ENCODE data around the gene PSMC1.
A peak's percentile ranks its signal among the peaks of the same experiment; 100 is the strongest.
"Not testable (repeated sequence)": the region's sequence is repeated elsewhere in the genome, so short reads cannot be mapped to it uniquely, and the experiment has no call there.

PSMC1 gene

DNA sequence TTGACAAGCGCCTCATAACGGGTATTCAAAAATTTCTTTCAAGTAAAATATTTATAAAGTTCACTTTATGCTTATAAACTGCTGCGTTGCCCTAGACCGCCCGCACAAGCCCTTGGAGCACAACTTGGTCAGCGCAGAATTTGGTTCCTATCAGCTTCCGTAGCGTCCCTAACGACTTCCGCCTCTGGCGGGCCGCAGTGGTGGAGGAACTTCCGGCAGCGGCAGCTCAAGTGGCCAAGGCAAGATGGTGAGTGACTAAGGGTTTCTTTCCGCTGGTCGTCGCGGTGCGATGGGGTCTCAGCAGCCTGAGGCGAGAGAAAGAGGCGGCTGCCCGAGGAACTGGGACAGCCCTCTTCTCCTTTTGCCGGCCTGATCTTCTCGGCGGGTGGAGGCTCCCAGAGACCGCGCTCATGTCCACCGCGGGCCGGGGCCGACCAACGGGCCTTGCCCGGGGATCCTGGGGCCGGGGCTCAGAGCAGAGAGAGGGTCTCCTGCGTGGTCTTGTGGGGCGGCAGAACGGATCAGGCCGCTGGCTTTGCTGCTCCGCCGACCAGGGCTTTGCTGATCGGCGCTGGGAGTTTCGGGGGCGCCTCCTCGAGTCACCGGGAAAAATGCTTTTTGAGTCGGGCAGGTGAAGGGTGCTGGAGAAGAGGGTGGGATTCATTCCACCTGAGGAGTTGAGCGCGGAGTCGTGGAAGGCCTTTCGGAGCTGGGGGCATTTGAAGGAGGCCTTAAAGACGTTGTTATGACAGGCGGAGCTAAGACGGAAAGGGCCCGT is at the start of gene PSMC1:
Gene PSMC1, plus strand, starts transcription at position 200 of the 778 bp plus-strand sequence. Its CDS starts 45 bp downstream, at position 245.
- peak; percentile 29 for DNase-seq

- DNase-seq, result no peak
Observed at GRCh38 chr14:90213099-90213748, 43.1 kb upstream of the PSMC1 start.

DNA sequence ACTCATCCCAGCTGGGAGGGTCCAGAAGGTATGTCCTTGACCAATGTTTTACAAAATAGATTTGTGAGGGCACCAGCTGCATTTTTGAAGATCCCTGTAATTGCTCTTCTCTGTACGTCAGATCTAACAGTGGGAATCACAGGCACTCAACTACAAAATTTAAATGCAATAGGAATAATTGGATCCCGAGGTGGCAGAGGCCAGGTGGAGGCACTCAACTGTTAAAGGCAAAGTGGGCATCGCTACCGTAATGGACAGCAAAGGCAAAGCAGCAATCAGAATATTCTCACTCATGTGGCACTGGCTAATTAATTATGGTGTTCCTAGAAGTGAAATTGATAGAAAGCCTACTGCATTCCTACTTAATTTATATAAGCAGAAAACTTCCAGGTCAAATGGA is 27.9 kb upstream of the PSMC1 start:
- no peak for DNase-seq

DNA sequence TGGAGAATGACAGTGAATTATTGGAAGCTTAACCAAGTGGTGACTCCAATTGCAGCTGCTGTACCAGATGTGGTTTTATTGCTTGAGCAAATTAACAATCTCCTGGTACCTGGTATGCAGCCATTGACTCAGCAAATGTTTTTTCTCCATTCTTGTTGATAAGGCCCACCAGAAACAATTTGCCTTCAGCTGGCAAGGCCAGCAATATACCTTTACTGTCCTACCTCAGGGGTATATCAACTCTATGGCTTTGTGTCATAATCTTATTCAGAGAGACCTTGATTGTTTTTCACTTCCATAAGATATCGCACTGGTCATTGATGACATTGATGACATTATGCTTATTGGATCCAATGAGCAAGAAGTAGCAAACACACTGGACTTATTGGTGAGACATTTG is 26.4 kb upstream of the PSMC1 start:
- DNase-seq, result not testable (repeated sequence)

DNA sequence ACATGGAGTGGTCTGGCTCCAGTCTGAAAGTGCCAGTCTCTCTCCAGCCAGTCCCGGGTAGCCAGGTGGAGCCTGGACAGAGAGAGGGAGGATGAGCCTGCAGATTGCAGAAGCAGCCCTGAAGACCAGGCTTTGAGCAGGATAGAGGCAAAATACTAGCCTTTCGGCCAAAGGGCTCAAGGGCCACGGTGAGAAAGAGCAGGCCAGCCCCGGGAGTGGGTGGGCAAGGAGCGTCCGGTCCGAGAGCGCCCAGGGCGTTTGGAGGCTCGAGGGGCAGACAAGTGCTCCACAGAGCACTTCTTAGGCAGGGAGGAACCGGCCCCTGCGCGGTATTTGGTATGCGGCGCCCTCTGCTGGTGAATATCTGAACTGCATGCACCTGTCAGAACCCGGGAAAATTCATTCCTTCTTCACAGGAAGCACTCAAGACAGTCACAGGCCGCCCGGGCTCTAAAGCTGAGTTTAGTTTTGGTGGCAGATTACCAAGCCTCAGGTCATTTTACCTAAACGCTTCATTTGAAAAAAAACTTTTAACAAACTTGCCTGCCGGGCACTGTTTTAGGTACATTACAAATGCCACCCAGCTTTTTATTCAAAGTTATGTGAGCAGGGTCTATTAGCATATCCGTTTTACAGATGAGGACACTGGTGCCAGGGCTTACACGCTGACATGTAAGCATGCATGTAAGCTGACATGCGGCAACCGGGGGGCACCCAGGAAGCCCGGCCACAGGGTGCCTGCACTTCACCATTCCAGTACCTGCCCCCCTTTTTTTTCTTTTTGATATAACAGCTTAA is 21.0 kb upstream of the PSMC1 start:
- DNase-seq, result peak; percentile 17

DNA sequence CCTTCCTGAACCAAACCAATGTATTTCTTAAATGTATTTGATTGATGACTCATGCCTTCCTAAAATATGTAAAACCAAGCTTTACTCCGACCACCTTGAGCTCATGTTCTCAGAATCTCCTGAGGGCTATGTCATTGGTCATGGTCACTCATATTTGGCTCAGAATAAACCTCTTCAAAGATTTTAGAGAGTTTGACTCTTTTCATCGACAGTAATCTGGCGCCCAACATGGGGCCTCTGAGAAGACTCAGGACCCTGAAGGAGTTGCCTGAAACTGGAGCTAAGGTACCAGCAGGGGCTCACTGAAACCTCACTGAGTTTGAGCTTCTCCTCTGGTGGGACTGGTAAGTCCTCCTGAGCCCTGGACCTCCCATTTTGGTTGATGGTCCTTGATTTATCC is 17.2 kb upstream of the PSMC1 start:
- no peak for DNase-seq

GRCh38 chr14:90242444-90242843 is 13.9 kb upstream of the PSMC1 start:
- no peak for DNase-seq

- DNase-seq, result no peak
Observed at GRCh38 chr14:90246936-90247335, 9.4 kb upstream of the PSMC1 start.

DNA sequence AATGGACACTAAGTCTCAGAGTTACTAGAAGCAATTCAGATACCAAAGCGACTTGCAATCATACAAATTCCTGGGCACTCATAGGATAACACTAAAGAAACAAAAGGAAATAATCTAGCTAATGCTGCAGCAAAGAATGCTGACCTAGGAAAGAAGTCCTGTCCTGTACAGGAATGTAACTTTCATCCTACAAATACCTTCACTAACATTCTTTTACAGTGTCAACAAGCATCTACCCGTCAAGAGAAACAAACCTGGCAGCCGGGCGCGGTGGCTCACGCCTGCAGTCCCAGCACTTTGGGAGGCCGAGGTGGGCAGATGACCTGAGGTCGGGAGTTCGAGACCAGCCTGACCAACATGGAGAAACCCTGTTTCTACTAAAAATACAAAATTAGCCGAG is 8.9 kb upstream of the PSMC1 start:
- not testable (repeated sequence) for DNase-seq

DNA sequence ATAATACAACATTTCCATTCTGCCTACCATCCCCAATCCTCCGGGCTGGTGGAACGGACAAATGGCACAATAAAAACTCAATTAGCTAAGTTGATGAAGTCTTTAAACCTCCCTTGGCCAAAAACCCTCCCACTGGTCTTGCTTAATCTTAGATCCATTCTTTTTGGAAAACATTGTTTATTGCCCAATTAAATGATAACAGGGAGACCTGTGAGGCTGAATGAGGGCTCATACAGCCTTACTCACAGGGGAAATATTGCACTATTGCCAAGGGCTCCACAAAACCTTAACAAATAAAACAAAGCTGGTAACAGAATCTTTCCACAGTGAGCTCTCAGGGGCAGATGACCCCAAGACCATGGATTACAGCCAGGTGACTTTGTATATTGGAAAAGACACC is 7.8 kb upstream of the PSMC1 start:
- no peak for DNase-seq

- no peak for DNase-seq
Observed at GRCh38 chr14:90253826-90254225, 2.5 kb upstream of the PSMC1 start.

DNA sequence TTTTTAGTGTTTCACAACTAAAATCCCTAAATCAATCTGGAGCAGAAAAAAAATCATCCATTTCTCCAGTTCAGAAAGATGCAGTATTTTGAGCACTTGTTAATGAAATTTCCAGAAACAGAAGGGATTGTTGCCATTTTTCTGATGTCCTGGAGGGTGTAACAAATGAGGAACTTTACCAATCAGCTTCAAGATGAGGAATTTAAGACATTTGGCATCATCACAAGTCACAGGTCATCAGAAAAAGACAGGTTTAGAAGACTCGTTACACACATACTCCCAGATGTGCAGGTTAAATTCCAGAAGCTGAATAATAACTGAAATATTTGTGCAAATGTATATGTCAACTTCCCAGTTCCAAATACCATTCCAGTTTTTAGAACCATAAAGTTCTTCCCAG is 482 bp upstream of the PSMC1 start:
- no peak for DNase-seq

- no peak for DNase-seq
Observed at GRCh38 chr14:90263748-90264449, 7.5 kb downstream of the PSMC1 start.

GRCh38 chr14:90266441-90267154 is 10.2 kb downstream of the PSMC1 start:
- DNase-seq, result no peak

GRCh38 chr14:90268420-90268819 is 12.1 kb downstream of the PSMC1 start:
- DNase-seq, result no peak

- DNase-seq, result no peak
Observed at GRCh38 chr14:90272523-90272922, 16.2 kb downstream of the PSMC1 start.

DNA sequence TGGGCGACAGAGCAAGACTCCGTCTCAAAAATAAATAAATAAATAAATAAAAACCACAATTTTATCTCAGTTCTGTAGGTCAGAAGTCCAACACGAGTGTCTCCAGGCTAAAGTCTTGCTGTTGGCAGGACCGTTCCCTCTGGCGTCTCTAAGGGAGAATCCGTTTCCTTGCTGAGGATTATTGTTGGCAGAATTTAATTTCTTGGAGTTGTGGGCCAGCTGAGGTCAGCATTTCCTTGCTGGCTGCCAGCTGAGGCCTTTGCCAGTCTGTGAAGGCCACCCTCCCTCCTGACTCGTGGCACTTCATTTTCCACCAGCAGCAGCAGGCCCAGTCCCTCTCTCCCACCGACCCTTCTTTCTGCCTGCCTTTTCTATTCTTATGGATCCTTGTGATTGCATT is 17.2 kb downstream of the PSMC1 start:
- no peak for DNase-seq

DNA sequence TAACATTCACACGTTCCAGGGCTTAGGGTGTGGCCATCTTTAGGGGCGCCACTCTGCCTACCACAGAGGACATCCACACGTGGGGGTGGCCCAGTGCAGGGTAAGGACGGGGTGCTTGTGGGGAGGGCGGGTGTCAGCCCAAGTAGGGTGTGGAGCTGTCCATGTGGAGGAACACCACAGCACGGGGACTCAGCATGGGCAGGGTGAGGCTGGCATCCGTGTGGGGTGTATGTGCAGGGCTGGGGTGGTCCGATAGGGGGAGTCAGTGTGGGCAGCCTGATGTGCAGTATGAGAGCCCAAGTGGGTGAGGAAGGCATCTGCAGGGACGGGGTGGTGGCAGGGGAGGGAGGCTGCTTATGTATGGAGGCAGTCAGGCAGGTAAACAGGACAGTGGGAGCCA is 17.7 kb downstream of the PSMC1 start:
- no peak for DNase-seq

GRCh38 chr14:90274808-90275457 is 18.6 kb downstream of the PSMC1 start:
- DNase-seq, result no peak

GRCh38 chr14:90275458-90275814 is 19.1 kb downstream of the PSMC1 start:
- DNase-seq, result no peak

DNA sequence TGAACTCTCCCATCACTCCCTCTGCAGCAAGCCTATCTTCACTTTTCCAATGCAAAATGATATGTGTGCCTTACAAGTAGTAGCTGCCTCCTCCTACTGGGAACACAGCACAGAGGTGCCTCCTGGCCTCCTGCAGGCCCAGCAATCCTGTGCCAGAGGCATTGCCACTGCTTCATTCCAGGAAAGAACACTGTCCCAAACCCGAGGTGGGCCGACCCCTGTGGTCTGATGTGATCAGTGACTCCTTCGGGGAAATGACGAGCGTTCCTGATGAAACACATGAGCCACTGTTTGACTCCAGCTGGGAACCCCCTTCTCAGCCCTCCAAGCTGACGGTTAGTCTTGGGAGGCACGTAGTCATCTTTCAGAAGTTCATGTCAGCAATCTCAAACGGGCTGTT is 19.5 kb downstream of the PSMC1 start:
- DNase-seq, result no peak
